HepG2 (cell line): Measurements from ENCODE around the gene TRERF1. TPM values are rescaled to one million over a fixed set of nuclear protein-coding genes. Genes with fewer than 3 reads are reported as not detected.
A peak's percentile ranks its signal among the peaks of the same experiment; 100 is the strongest.

ENCODE experiments used
- ADNP ChIP-seq: sonication (generic); formaldehyde crosslinking; IDR thresholded peaks from 2 replicates; pipeline ENCODE4 v1.4.0; 2020; ENCODE audit warnings: missing genetic modification reagents
- GABPA ChIP-seq, 2 experiments: IDR thresholded peaks; 2 replicates each; pipeline ENCODE4 v1.6.1; 2011 to 2016; ENCODE audit warnings: low read depth in 2 of 2, low read length in 1 of 2, missing biosample characterization in 1 of 2, missing genetic modification characterization in 1 of 2
- HNF1A ChIP-seq, 2 experiments: sonication (generic) in 1 of 2; formaldehyde crosslinking in 1 of 2; IDR thresholded peaks; 2 replicates each; pipeline versions ENCODE4 v1.4.0 to v1.6.1; 2016 to 2020; ENCODE audit warnings: borderline replicate concordance in 1 of 2, low read depth in 1 of 2, mild to moderate bottlenecking in 1 of 2, missing genetic modification reagents in 1 of 2
- KLF6 ChIP-seq: IDR thresholded peaks from 2 replicates; pipeline ENCODE4 v1.8.0; 2016; ENCODE audit warnings: missing biosample characterization, missing genetic modification reagents
- MAF1 ChIP-seq: sonication (generic); formaldehyde crosslinking; IDR thresholded peaks from 2 replicates; pipeline ENCODE4 v1.5.0; 2020; ENCODE audit warnings: missing genetic modification reagents, borderline replicate concordance
- MTF2 ChIP-seq: sonication (generic); formaldehyde crosslinking; IDR thresholded peaks from 2 replicates; pipeline ENCODE4 v1.5.0; 2020; ENCODE audit warnings: missing genetic modification reagents, borderline replicate concordance
- NR2F1 ChIP-seq, 2 experiments: fragments of 450-650 bp in 1 of 2; formaldehyde crosslinking in 1 of 2; IDR thresholded peaks; 2 replicates each; pipeline versions ENCODE4 v1.5.0 to v1.6.1; 2016 to 2020; ENCODE audit warnings: mild to moderate bottlenecking in 1 of 2, missing compliant biosample characterization in 1 of 2, missing genetic modification reagents in 1 of 2, moderate library complexity in 1 of 2
- NR2F2 ChIP-seq: IDR thresholded peaks from 2 replicates; pipeline ENCODE4 v1.6.1; 2012; ENCODE audit warnings: low read depth, inconsistent platforms, borderline replicate concordance
- PTBP1 ChIP-seq: fragments of 200-400 bp; formaldehyde crosslinking; IDR thresholded peaks from 2 replicates; pipeline ENCODE4 v1.6.1; 2018; ENCODE audit warnings: low read length, low read depth; ENCODE audit not compliant: poor library complexity, severe bottlenecking
- STAT5B ChIP-seq: sonication (generic); formaldehyde crosslinking; IDR thresholded peaks from 2 replicates; pipeline ENCODE4 v1.4.0; 2020; ENCODE audit warnings: missing genetic modification reagents
- ZFAT ChIP-seq: sonication (generic); formaldehyde crosslinking; conservative IDR thresholded peaks from 2 replicates; pipeline ENCODE4 v1.8.1; 2023; ENCODE audit warnings: missing genetic modification reagents, inconsistent platforms
- ZKSCAN1 ChIP-seq: fragments of 150-350 bp; IDR thresholded peaks from 2 replicates; pipeline ENCODE4 v1.6.1; 2014; ENCODE audit warnings: low read length
- ZNF235 ChIP-seq: sonication (generic); formaldehyde crosslinking; IDR thresholded peaks from 2 replicates; pipeline ENCODE4 v1.8.1; 2023; ENCODE audit warnings: mild to moderate bottlenecking, missing genetic modification reagents, borderline replicate concordance
- ZNF263 ChIP-seq: sonication (generic); formaldehyde crosslinking; IDR thresholded peaks from 2 replicates; pipeline ENCODE4 v1.4.0; 2020; ENCODE audit warnings: missing genetic modification reagents
- ZNF275 ChIP-seq: sonication (generic); formaldehyde crosslinking; IDR thresholded peaks from 2 replicates; pipeline ENCODE4 v1.8.0; 2022; ENCODE audit warnings: missing genetic modification reagents, mild to moderate bottlenecking, inconsistent platforms, borderline replicate concordance
- ZNF569 ChIP-seq: sonication (generic); formaldehyde crosslinking; IDR thresholded peaks from 2 replicates; pipeline ENCODE4 v1.5.0; 2020; ENCODE audit warnings: mild to moderate bottlenecking, missing genetic modification reagents, moderate library complexity, borderline replicate concordance
- ZNF589 ChIP-seq: sonication (generic); formaldehyde crosslinking; conservative IDR thresholded peaks from 2 replicates; pipeline ENCODE4 v1.8.0; 2022; ENCODE audit warnings: mild to moderate bottlenecking, moderate library complexity, missing genetic modification reagents
- polyA plus RNA-seq, 8 experiments: library from polyadenylated mRNA; depleted of rRNA in 3 of 8; stranded (reverse) in 7 of 8; unstranded in 1 of 8; fragments of >200 nt; fragmentation: Illumina TruSeq in 4 of 8; extraction: Trizol in 4 of 8; gene quantifications; 2 replicates each; pipeline versions ENCODE4 v1.2.1 to v1.2.3, GENCODE V29; 2011 to 2016; ENCODE audit warnings: low read depth in 4 of 8, missing spikeins in 1 of 8, mixed read lengths in 1 of 8; ENCODE audit not compliant: insufficient read depth in 1 of 8
- total RNA-seq, 5 experiments: library from RNA; depleted of rRNA; stranded (reverse); fragments of >200 nt; fragmentation: Illumina TruSeq; extraction: Trizol; gene quantifications; 2 replicates each; pipeline ENCODE4 v1.2.3, GENCODE V29; 2016; ENCODE audit warnings: low read depth in 1 of 5
- TF ChIP-seq, protein P1 (sequence below): sonication (generic); formaldehyde crosslinking; IDR thresholded peaks from 2 replicates; pipeline ENCODE4; 2020; ENCODE audit warnings: missing genetic modification reagents, mild to moderate bottlenecking, borderline replicate concordance
- TF ChIP-seq, protein P2 (sequence below): sonication (generic); formaldehyde crosslinking; IDR thresholded peaks from 2 replicates; pipeline ENCODE4 v1.4.0; 2020; ENCODE audit warnings: missing genetic modification reagents

The TRERF1 gene
- total and polyA plus RNA-seq, 2 of the 13 experiments (the other 11 are each of a cell fraction or from before 2014, with no cell fraction given): 0.02 TPM; not detected in 1

DNA sequence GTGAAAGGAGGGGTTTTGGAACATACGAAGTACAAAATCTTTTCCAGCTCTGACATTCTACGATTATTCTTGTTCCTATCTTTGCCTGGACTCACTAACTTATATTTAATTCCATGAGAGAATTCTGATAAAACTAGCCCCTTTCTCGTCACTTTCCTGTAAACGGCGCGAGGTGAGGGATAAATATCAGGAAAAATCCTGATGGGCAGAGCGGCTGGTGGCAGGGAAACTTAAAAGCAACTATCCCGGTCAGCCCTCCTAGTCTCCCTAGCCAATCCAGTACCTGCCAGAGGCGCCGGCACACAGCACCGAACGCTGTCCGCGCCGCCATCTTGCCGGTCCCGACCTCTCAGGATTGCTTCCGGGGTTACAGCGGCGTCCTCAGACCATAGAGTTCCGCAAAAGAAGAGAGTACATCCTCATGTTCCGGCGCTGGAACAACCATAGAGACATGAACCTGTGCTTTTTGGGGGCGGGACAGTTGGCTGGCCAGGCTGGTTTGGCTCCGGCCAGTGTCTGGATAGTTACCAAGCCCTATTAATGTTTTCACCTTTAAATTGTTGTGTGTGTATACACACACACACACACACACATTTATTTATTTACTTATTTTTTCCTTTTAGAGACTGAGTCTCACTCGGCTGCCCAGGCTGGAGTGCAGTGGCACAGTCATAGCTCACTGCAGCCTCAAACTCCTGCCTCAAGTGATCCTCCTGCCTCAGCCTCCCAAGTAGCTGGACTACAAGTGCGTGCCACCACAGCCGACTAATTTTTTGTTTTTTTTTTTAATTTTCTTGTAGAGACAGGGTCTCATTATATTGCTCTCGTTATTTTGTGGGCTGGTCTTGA, 234.0 kb downstream of the TRERF1 start, which contains the start of gene MRPS10 (continued):
- TF ChIP-seq, protein P1, sequence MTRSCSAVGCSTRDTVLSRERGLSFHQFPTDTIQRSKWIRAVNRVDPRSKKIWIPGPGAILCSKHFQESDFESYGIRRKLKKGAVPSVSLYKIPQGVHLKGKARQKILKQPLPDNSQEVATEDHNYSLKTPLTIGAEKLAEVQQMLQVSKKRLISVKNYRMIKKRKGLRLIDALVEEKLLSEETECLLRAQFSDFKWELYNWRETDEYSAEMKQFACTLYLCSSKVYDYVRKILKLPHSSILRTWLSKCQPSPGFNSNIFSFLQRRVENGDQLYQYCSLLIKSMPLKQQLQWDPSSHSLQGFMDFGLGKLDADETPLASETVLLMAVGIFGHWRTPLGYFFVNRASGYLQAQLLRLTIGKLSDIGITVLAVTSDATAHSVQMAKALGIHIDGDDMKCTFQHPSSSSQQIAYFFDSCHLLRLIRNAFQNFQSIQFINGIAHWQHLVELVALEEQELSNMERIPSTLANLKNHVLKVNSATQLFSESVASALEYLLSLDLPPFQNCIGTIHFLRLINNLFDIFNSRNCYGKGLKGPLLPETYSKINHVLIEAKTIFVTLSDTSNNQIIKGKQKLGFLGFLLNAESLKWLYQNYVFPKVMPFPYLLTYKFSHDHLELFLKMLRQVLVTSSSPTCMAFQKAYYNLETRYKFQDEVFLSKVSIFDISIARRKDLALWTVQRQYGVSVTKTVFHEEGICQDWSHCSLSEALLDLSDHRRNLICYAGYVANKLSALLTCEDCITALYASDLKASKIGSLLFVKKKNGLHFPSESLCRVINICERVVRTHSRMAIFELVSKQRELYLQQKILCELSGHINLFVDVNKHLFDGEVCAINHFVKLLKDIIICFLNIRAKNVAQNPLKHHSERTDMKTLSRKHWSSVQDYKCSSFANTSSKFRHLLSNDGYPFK (CRISPR knock-in tag): peak; percentile 94
- peak; percentile 90 for TF ChIP-seq GABPA (IDR thresholded peaks at IDR 0.05; ENCODE audit: low read depth, low read length)
- peak; percentile 100 for TF ChIP-seq GABPA (CRISPR knock-in tag; IDR thresholded peaks at IDR 0.05; ENCODE audit: low read depth)
- no peak; the same call in 1 of the 2 replicates for TF ChIP-seq ZNF235
- no peak for TF ChIP-seq PTBP1
- no peak for TF ChIP-seq ZFAT (CRISPR knock-in tag)
- peak; percentile 82; the same call in 1 of the 2 replicates for TF ChIP-seq ADNP (CRISPR knock-in tag)
- TF ChIP-seq, protein P2, sequence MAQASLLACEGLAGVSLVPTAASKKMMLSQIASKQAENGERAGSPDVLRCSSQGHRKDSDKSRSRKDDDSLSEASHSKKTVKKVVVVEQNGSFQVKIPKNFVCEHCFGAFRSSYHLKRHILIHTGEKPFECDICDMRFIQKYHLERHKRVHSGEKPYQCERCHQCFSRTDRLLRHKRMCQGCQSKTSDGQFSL (CRISPR knock-in tag): 0 out of 2 replicates have a peak, but pooled peaks have one; percentile 7
- peak; percentile 15; the same call in 1 of the 2 replicates for TF ChIP-seq HNF1A (IDR thresholded peaks at IDR 0.05; ENCODE audit: low read depth)
- peak; percentile 66; the same call in 1 of the 2 replicates for TF ChIP-seq HNF1A (CRISPR knock-in tag; IDR thresholded peaks at IDR 0.05; ENCODE audit: borderline replicate concordance)
- TF ChIP-seq ZNF275 (CRISPR knock-in tag): peak; percentile 47; the same call in 1 of the 2 replicates
- TF ChIP-seq ZNF263 (CRISPR knock-in tag): no peak; the same call in 1 of the 2 replicates
- no peak for TF ChIP-seq MAF1 (CRISPR knock-in tag)
- peak; percentile 77 for TF ChIP-seq STAT5B (CRISPR knock-in tag)
- no peak for TF ChIP-seq ZNF569
- TF ChIP-seq NR2F2: no peak
- TF ChIP-seq NR2F1 (CRISPR knock-in tag; IDR thresholded peaks at IDR 0.05): no peak; a peak in 1 of 4 replicates
- 0 out of 2 replicates have a peak, but pooled peaks have one; percentile 23 for TF ChIP-seq ZNF589 (CRISPR knock-in tag)
- peak; percentile 39; the same call in 1 of the 2 replicates for TF ChIP-seq MTF2 (CRISPR knock-in tag)
- TF ChIP-seq KLF6 (CRISPR knock-in tag): peak; percentile 97
- TF ChIP-seq ZKSCAN1: no peak
